ENCODE measurements around the gene TMEM221. TPM values are rescaled to one million over a fixed set of nuclear protein-coding genes. Genes with fewer than 3 reads are reported as not detected.

Gene TMEM221
- total and polyA plus RNA-seq, 7 donors: 0.23 to 1.8 (median 1.0) TPM; not detected in 3

- intact Hi-C loops (cut with DNase I): no loop called here
These were observed 39.0 kb upstream of the TMEM221 start for GRCh38 chr19:17487284-17488121.

GRCh38 chr19:17486545-17487240, 38.2 kb upstream of the TMEM221 start:
- 97% methylated on average over 58 of the region's 58 CpGs for WGBS, 2 donors
- H3K27ac ChIP-seq: no peak overlapping the region
- H3K4me1 ChIP-seq: peaks cover 0 to 14% (median 6%) of the 10 kb centered on the region in 4 donors
- intact Hi-C loops (cut with DNase I): no loop called here
- no peaks in the 10 kb centered on the region for H3K27me3 ChIP-seq
- TF ChIP-seq CTCF (IDR thresholded peaks at IDR 0.05) (no peak), POLR2A (IDR thresholded peaks at IDR 0.05) (no peak), EP300 (IDR thresholded peaks at IDR 0.05) (no peak), POLR2AphosphoS5 (IDR thresholded peaks at IDR 0.05) (no peak)
- no peak for DNase-seq
- no peaks in the 10 kb centered on the region for H3K9me3 ChIP-seq
- H3K4me3 ChIP-seq: no peak overlapping the region
- H3K36me3 ChIP-seq: peaks cover 0 to 25% (median 4%) of the 10 kb centered on the region in 4 donors

More at GRCh38 chr19:17487284-17488121, 39.0 kb upstream of the TMEM221 start:
- TF ChIP-seq POLR2AphosphoS5 (IDR thresholded peaks at IDR 0.05): no peak
- no peak for TF ChIP-seq CTCF (IDR thresholded peaks at IDR 0.05)
- no peak for TF ChIP-seq POLR2A (IDR thresholded peaks at IDR 0.05)
- TF ChIP-seq EP300 (IDR thresholded peaks at IDR 0.05): no peak
- 77 to 83% methylated on average over 18 of the region's 18 CpGs for WGBS, 2 donors
- Histone ChIP-seq H3K27me3 (no peaks in the 10 kb centered on the region), H3K9me3 (no peaks in the 10 kb centered on the region), H3K4me3 (no peak overlapping the region), H3K4me1 (peaks cover 0 to 10% (median 6%) of the 10 kb centered on the region in 4 donors), H3K27ac (no peak overlapping the region), H3K36me3 (peaks cover 0 to 26% (median 4%) of the 10 kb centered on the region in 4 donors)
- no peak for DNase-seq

GRCh38 chr19:17484520-17485185, 36.2 kb upstream of the TMEM221 start:
- peaks cover 0 to 18% (median 4%) of the 10 kb centered on the region in 4 donors for H3K36me3 ChIP-seq
- no peak for TF ChIP-seq POLR2A (IDR thresholded peaks at IDR 0.05)
- no peak for TF ChIP-seq POLR2AphosphoS5 (IDR thresholded peaks at IDR 0.05)
- no peak for TF ChIP-seq EP300 (IDR thresholded peaks at IDR 0.05)
- no peak for TF ChIP-seq CTCF (IDR thresholded peaks at IDR 0.05)
- intact Hi-C loops (cut with DNase I): no loop called here
- H3K27me3 ChIP-seq: no peaks in the 10 kb centered on the region
- peaks cover 0 to 17% (median 6%) of the 10 kb centered on the region in 4 donors for H3K4me1 ChIP-seq
- H3K4me3 ChIP-seq: no peak overlapping the region
- no peak overlapping the region for H3K27ac ChIP-seq
- WGBS, 2 donors: 83 to 89% methylated on average over 6 of the region's 6 CpGs
- no peaks in the 10 kb centered on the region for H3K9me3 ChIP-seq
- no peak for DNase-seq

GRCh38 chr19:17483605-17484002, 35.1 kb upstream of the TMEM221 start:
- intact Hi-C loops (cut with DNase I): no loop called here

More at GRCh38 chr19:17483605-17484002, 35.1 kb upstream of the TMEM221 start:
- no peak overlapping the region for H3K4me3 ChIP-seq
- H3K36me3 ChIP-seq: peaks cover 0 to 18% (median 4%) of the 10 kb centered on the region in 4 donors
- no peaks in the 10 kb centered on the region for H3K27me3 ChIP-seq
- H3K9me3 ChIP-seq: no peaks in the 10 kb centered on the region
- peaks cover 0 to 13% (median 2%) of the 10 kb centered on the region in 4 donors for H3K4me1 ChIP-seq
- DNase-seq: no peak
- 93 to 95% methylated on average over 10 of the region's 10 CpGs for WGBS, 2 donors
- no peak overlapping the region for H3K27ac ChIP-seq
- TF ChIP-seq POLR2A (IDR thresholded peaks at IDR 0.05) (no peak), CTCF (IDR thresholded peaks at IDR 0.05) (no peak), POLR2AphosphoS5 (IDR thresholded peaks at IDR 0.05) (no peak), EP300 (IDR thresholded peaks at IDR 0.05) (no peak)

All from sigmoid colon (tissue), 7 donors.